Measurements from ENCODE around the gene SUN1.

DNA sequence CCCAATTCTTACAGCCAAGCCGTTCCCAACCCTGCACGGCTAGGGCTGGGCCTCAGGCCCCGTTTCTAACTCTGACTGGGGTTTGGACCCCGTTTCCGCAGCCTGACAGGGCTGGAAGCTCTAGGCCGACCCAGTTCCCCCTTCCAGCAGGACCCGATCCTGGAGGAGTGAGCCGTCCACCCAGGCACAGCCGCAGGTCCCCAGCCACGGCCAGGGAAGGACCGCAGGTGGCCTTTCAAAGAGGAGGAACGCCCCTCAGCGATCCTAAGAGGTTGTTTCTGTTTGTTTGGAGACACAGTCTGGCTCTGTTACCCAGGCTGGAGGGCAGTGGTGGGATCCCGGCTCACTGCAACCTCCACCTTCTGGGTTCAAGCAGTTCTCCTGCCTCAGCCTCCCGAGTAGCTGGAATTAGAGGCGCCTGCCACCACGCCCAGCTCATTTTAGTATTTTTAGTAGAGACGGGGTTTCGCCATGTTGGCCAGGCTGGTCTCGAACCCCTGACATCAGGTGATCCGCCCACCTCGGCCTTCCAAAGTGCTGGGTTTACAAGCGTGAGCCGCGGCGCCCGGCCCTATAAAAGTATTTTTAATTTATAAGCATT is 43.3 kb downstream of the SUN1 start:
- TF ChIP-seq POLR2A (IDR thresholded peaks at IDR 0.05) (no peak), EP300 (IDR thresholded peaks at IDR 0.05) (no peak)
- TF ChIP-seq, protein P1, sequence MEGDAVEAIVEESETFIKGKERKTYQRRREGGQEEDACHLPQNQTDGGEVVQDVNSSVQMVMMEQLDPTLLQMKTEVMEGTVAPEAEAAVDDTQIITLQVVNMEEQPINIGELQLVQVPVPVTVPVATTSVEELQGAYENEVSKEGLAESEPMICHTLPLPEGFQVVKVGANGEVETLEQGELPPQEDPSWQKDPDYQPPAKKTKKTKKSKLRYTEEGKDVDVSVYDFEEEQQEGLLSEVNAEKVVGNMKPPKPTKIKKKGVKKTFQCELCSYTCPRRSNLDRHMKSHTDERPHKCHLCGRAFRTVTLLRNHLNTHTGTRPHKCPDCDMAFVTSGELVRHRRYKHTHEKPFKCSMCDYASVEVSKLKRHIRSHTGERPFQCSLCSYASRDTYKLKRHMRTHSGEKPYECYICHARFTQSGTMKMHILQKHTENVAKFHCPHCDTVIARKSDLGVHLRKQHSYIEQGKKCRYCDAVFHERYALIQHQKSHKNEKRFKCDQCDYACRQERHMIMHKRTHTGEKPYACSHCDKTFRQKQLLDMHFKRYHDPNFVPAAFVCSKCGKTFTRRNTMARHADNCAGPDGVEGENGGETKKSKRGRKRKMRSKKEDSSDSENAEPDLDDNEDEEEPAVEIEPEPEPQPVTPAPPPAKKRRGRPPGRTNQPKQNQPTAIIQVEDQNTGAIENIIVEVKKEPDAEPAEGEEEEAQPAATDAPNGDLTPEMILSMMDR (IDR thresholded peaks at IDR 0.05): no peak
